Neural crest cell (in vitro differentiated cells): ENCODE measurements around the gene C1orf122. TPM values are rescaled to one million over a fixed set of nuclear protein-coding genes. Genes with fewer than 3 reads are reported as not detected.

ENCODE experiments used
- DNase-seq: peaks from one replicate; pipeline ENCODE4 v3.0.0; 2021; ENCODE audit warnings: low read depth, mixed read lengths, low spot score
- H3K27ac Mint-ChIP-seq: one replicate; pipeline ENCODE4 v1.8.0; 2021; ENCODE audit warnings: mild to moderate bottlenecking, mixed read lengths; ENCODE audit not compliant: unreplicated experiment
- H3K27me3 Mint-ChIP-seq: 2 replicates; pipeline ENCODE4 v1.8.0; 2021; ENCODE audit warnings: low read depth, mild to moderate bottlenecking, mixed read lengths
- H3K36me3 Mint-ChIP-seq: 2 replicates; pipeline ENCODE4 v1.8.0; 2021; ENCODE audit warnings: low read depth, mild to moderate bottlenecking, mixed read lengths
- H3K4me1 Mint-ChIP-seq: 2 replicates; pipeline ENCODE4 v1.8.0; 2021; ENCODE audit warnings: mixed read lengths
- H3K4me3 Mint-ChIP-seq: one replicate; pipeline ENCODE4 v1.8.0; 2021; ENCODE audit warnings: mild to moderate bottlenecking, mixed read lengths
- H3K9me3 Mint-ChIP-seq: 2 replicates; pipeline ENCODE4 v1.8.0; 2021; ENCODE audit warnings: mixed read lengths
- CTCF ChIP-seq: fragments of 200-600 bp; sonication (generic); conservative IDR thresholded peaks from 2 replicates; pipeline ENCODE4 v1.5.0; 2021; ENCODE audit warnings: antibody characterized with exemption, mild to moderate bottlenecking
- total RNA-seq: library from RNA; stranded (reverse); gene quantifications from 2 replicates; pipeline ENCODE4 v1.2.1, GENCODE V29; 2021

The C1orf122 gene
- total RNA-seq, 1 donor from 2014 or later, result 37.3 TPM

- no peaks in the 10 kb centered on the region for H3K4me1 Mint-ChIP-seq
- TF ChIP-seq CTCF, result no peak
- H3K27ac Mint-ChIP-seq, result no peak overlapping the region
- H3K36me3 Mint-ChIP-seq, result peaks cover 5% of the 10 kb centered on the region
- no peak for DNase-seq
- H3K4me3 Mint-ChIP-seq, result no peak overlapping the region
- H3K9me3 Mint-ChIP-seq, result no peaks in the 10 kb centered on the region
- H3K27me3 Mint-ChIP-seq, result no peaks in the 10 kb centered on the region
Observed at GRCh38 chr1:37831109-37831508, 23.5 kb downstream of the C1orf122 start.

GRCh38 chr1:37831809-37832208, 24.2 kb downstream of the C1orf122 start:
- H3K4me3 Mint-ChIP-seq, result no peak overlapping the region
- H3K4me1 Mint-ChIP-seq, result no peaks in the 10 kb centered on the region
- TF ChIP-seq CTCF, result no peak
- H3K27me3 Mint-ChIP-seq, result no peaks in the 10 kb centered on the region
- no peak overlapping the region for H3K27ac Mint-ChIP-seq
- H3K36me3 Mint-ChIP-seq, result peaks cover 10% of the 10 kb centered on the region
- no peak for DNase-seq
- H3K9me3 Mint-ChIP-seq, result no peaks in the 10 kb centered on the region

GRCh38 chr1:37836788-37837187, 29.2 kb downstream of the C1orf122 start:
- Mint-ChIP-seq H3K27me3 (no peaks in the 10 kb centered on the region), H3K27ac (no peak overlapping the region), H3K9me3 (no peaks in the 10 kb centered on the region), H3K36me3 (peaks cover 10% of the 10 kb centered on the region), H3K4me1 (no peaks in the 10 kb centered on the region), H3K4me3 (no peak overlapping the region)
- DNase-seq, result no peak
- TF ChIP-seq CTCF, result no peak

- Mint-ChIP-seq H3K4me3 (no peak overlapping the region), H3K27me3 (no peaks in the 10 kb centered on the region), H3K27ac (peak overlapping the region; percentile 24), H3K9me3 (no peaks in the 10 kb centered on the region), H3K4me1 (no peaks in the 10 kb centered on the region), H3K36me3 (peaks cover 5% of the 10 kb centered on the region)
- no peak for TF ChIP-seq CTCF
- DNase-seq, result no peak
Observed at GRCh38 chr1:37839676-37840075, 32.1 kb downstream of the C1orf122 start.

- Mint-ChIP-seq H3K4me1 (no peaks in the 10 kb centered on the region), H3K4me3 (no peak overlapping the region), H3K36me3 (peaks cover 4% of the 10 kb centered on the region), H3K9me3 (no peaks in the 10 kb centered on the region), H3K27me3 (no peaks in the 10 kb centered on the region), H3K27ac (no peak overlapping the region)
- no peak for TF ChIP-seq CTCF
- DNase-seq, result no peak
Observed at GRCh38 chr1:37840711-37841110, 33.1 kb downstream of the C1orf122 start.

- no peak for TF ChIP-seq CTCF
- H3K4me3 Mint-ChIP-seq, result no peak overlapping the region
- H3K27ac Mint-ChIP-seq, result no peak overlapping the region
- no peaks in the 10 kb centered on the region for H3K27me3 Mint-ChIP-seq
- H3K9me3 Mint-ChIP-seq, result no peaks in the 10 kb centered on the region
- H3K4me1 Mint-ChIP-seq, result no peaks in the 10 kb centered on the region
- DNase-seq, result no peak
- H3K36me3 Mint-ChIP-seq, result no peaks in the 10 kb centered on the region
Observed at GRCh38 chr1:37841652-37842051, 34.1 kb downstream of the C1orf122 start.
